Vagina (tissue), 2 donors: ENCODE measurements around the gene NXPE3. TPM values are rescaled to one million over a fixed set of nuclear protein-coding genes. Genes with fewer than 3 reads are reported as not detected.

Source experiments
- DNase-seq, 2 donors: peaks; one replicate each; pipeline ENCODE4 v3.0.0-alpha.2; 2017; ENCODE audit errors: extremely low spot score in 2 of 2
- H3K27ac ChIP-seq: fragments of 200-600 bp; sonication (generic); one replicate; pipeline ENCODE4 v1.5.1; 2019
- H3K27me3 ChIP-seq: fragments of 200-600 bp; sonication (generic); one replicate; pipeline ENCODE4 v1.5.1; 2019
- H3K36me3 ChIP-seq, 2 donors: fragments of 200-600 bp; sonication (generic); one replicate each; pipeline ENCODE4 v1.5.1; 2017 to 2019
- H3K4me1 ChIP-seq: fragments of 200-600 bp; sonication (generic); one replicate; pipeline ENCODE4 v1.5.1; 2019
- H3K4me3 ChIP-seq, 2 donors: fragments of 200-600 bp; sonication (generic); 1 replicate in 1 of 2; 2 replicates in 1 of 2; pipeline ENCODE4 v1.5.1; 2016 to 2019
- H3K9me3 ChIP-seq: fragments of 200-600 bp; sonication (generic); one replicate; pipeline ENCODE4 v1.5.1; 2019
- POLR2A ChIP-seq, 2 donors: fragments of 450-650 bp; IDR thresholded peaks; one replicate each; pipeline ENCODE4 v1.6.1; 2017; ENCODE audit warnings: antibody characterized with exemption in 2 of 2, mild to moderate bottlenecking in 2 of 2, moderate library complexity in 2 of 2
- POLR2AphosphoS5 ChIP-seq, 2 donors: sonication (generic); formaldehyde crosslinking; IDR thresholded peaks; one replicate each; pipeline ENCODE4 v1.9.0; 2017; ENCODE audit warnings: antibody characterized with exemption in 2 of 2, mild to moderate bottlenecking in 2 of 2, low read depth in 1 of 2; ENCODE audit not compliant: insufficient read depth in 1 of 2
- intact Hi-C: fragments of 100-400 bp; cut with DNase I; formaldehyde crosslinking; loops from one replicate; pipeline ENCODE4 v1.15.1; 2023
- total RNA-seq: library from RNA; depleted of rRNA; stranded (reverse); fragments of >200 nt; gene quantifications from one replicate; pipeline ENCODE4 v1.2.3, GENCODE V29; 2016
- TF ChIP-seq, protein P1 (sequence below), 3 experiments: fragments of 450-650 bp in 2 of 3; fragments of 200-600 bp in 1 of 3; sonication (generic) in 1 of 3; IDR thresholded peaks; one replicate each; pipeline ENCODE4 v1.5.1; 2017 to 2019; ENCODE audit warnings: antibody characterized with exemption in 3 of 3, mild to moderate bottlenecking in 2 of 3, moderate library complexity in 2 of 3

The NXPE3 gene
- total RNA-seq, 1 donor from 2014 or later = 13.3 TPM

DNA sequence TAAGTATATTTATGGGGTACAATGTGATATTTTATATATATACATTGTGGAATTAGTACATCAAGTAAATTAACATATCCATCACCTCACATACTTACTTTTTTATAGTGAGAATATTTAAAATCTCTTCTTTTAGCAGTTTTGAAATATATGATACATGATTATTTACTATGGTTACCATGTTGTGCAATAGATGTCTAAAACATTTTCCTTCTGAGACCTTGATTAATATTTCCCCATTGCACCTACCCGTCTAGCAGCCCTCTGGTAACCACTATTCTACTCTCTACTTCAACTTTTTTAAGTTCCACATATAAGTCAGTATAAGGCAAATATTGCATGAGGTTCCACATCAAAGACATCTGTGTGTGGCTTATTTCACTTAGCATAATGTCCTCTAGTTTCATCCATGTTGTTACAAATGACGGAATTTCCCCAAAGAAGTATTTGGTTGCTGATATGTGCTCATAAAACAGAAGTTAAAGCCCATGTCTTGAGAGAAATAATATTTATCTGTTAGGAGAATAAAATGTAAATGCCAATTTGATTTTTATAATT, 40.7 kb downstream of the NXPE3 start:
- H3K27ac ChIP-seq = no peak overlapping the region
- no peak for DNase-seq
- intact Hi-C loops = no loop called here
- TF ChIP-seq POLR2A (IDR thresholded peaks at IDR 0.05) = no peak
- TF ChIP-seq, protein P1, sequence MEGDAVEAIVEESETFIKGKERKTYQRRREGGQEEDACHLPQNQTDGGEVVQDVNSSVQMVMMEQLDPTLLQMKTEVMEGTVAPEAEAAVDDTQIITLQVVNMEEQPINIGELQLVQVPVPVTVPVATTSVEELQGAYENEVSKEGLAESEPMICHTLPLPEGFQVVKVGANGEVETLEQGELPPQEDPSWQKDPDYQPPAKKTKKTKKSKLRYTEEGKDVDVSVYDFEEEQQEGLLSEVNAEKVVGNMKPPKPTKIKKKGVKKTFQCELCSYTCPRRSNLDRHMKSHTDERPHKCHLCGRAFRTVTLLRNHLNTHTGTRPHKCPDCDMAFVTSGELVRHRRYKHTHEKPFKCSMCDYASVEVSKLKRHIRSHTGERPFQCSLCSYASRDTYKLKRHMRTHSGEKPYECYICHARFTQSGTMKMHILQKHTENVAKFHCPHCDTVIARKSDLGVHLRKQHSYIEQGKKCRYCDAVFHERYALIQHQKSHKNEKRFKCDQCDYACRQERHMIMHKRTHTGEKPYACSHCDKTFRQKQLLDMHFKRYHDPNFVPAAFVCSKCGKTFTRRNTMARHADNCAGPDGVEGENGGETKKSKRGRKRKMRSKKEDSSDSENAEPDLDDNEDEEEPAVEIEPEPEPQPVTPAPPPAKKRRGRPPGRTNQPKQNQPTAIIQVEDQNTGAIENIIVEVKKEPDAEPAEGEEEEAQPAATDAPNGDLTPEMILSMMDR (IDR thresholded peaks at IDR 0.05) = no peak
- TF ChIP-seq POLR2AphosphoS5 (IDR thresholded peaks at IDR 0.05; ENCODE audit: insufficient read depth in 1 of 2, low read depth in 1 of 2) = no peak
- H3K27me3 ChIP-seq = no peaks in the 10 kb centered on the region
- no peak overlapping the region for H3K4me3 ChIP-seq
- peaks cover 17% of the 10 kb centered on the region for H3K4me1 ChIP-seq
- no peaks in the 10 kb centered on the region for H3K9me3 ChIP-seq
- peaks cover 0 to 7% of the 10 kb centered on the region in 2 donors for H3K36me3 ChIP-seq

DNA sequence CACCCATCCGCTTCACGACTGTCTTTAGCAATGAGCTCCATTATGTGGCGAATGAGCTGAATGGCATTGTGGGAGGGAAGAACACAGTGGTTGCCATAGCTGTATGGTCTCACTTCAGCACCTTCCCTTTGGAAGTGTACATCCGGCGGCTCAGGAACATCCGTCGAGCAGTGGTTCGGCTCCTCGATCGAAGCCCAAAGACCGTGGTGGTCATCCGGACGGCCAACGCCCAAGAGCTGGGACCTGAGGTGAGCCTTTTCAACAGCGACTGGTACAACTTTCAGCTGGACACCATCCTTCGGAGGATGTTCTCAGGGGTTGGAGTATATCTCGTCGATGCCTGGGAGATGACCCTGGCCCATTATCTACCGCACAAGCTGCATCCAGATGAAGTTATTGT, 42.5 kb downstream of the NXPE3 start:
- no peak for DNase-seq
- Histone ChIP-seq H3K36me3 (peaks cover 0 to 7% of the 10 kb centered on the region in 2 donors), H3K4me1 (peaks cover 21% of the 10 kb centered on the region), H3K27ac (no peak overlapping the region), H3K27me3 (no peaks in the 10 kb centered on the region), H3K4me3 (no peak overlapping the region), H3K9me3 (no peaks in the 10 kb centered on the region)
- intact Hi-C loops = no loop called here
- TF ChIP-seq POLR2AphosphoS5 (IDR thresholded peaks at IDR 0.05; ENCODE audit: insufficient read depth in 1 of 2, low read depth in 1 of 2) (no peak), POLR2A (IDR thresholded peaks at IDR 0.05) (no peak)
- TF ChIP-seq, protein P1 (IDR thresholded peaks at IDR 0.05) = no peak

GRCh38 chr3:101823525-101823924, 44.5 kb downstream of the NXPE3 start:
- Histone ChIP-seq H3K4me1 (peaks cover 22% of the 10 kb centered on the region), H3K4me3 (no peak overlapping the region), H3K27me3 (no peaks in the 10 kb centered on the region), H3K9me3 (no peaks in the 10 kb centered on the region), H3K27ac (no peak overlapping the region), H3K36me3 (peaks cover 0 to 7% of the 10 kb centered on the region in 2 donors)
- TF ChIP-seq POLR2AphosphoS5 (IDR thresholded peaks at IDR 0.05; ENCODE audit: insufficient read depth in 1 of 2, low read depth in 1 of 2) (no peak), POLR2A (IDR thresholded peaks at IDR 0.05) (no peak)
- TF ChIP-seq, protein P1 (IDR thresholded peaks at IDR 0.05) = no peak
- DNase-seq = no peak
- intact Hi-C loops = no loop called here

GRCh38 chr3:101824702-101825101, 45.7 kb downstream of the NXPE3 start:
- intact Hi-C loops = no loop called here
- peaks cover 34% of the 10 kb centered on the region for H3K4me1 ChIP-seq
- no peaks in the 10 kb centered on the region for H3K27me3 ChIP-seq
- H3K27ac ChIP-seq = no peak overlapping the region
- DNase-seq = no peak
- H3K9me3 ChIP-seq = no peaks in the 10 kb centered on the region
- H3K4me3 ChIP-seq = no peak overlapping the region
- no peak for TF ChIP-seq POLR2A (IDR thresholded peaks at IDR 0.05)
- H3K36me3 ChIP-seq = peaks cover 0 to 7% of the 10 kb centered on the region in 2 donors

- intact Hi-C loops = loop anchor here (2.0 kb wide), 1 partner anchor 23 kb away; the partner anchor contains the start of gene NFKBIZ
- TF ChIP-seq POLR2A (IDR thresholded peaks at IDR 0.05) = no peak
- TF ChIP-seq, protein P1 (IDR thresholded peaks at IDR 0.05) = no peak
- peak in 1 of 2 donors; percentile 47 for TF ChIP-seq POLR2AphosphoS5 (IDR thresholded peaks at IDR 0.05; ENCODE audit: insufficient read depth in 1 of 2, low read depth in 1 of 2)
- no peaks in the 10 kb centered on the region for H3K27me3 ChIP-seq
- DNase-seq = no peak
- peaks cover 41% of the 10 kb centered on the region for H3K4me1 ChIP-seq
- H3K4me3 ChIP-seq = no peak overlapping the region
- H3K27ac ChIP-seq = peak overlapping the region; percentile 92
- peaks cover 0 to 7% of the 10 kb centered on the region in 2 donors for H3K36me3 ChIP-seq
- H3K9me3 ChIP-seq = no peaks in the 10 kb centered on the region
Observed at GRCh38 chr3:101825904-101826445, 47.0 kb downstream of the NXPE3 start.
